Activated CD4-positive, alpha-beta T cell treated with anti-CD3 and anti-CD28 coated beads, Interleukin-2, amount 10 ng/mL, durations not matched to agents 7 days and 5 days (primary cell): ENCODE data around the gene SOX6. TPM values are rescaled to one million over a fixed set of nuclear protein-coding genes. Genes with fewer than 3 reads are reported as not detected.
"Not testable (repeated sequence)": the region's sequence is repeated elsewhere in the genome, so short reads cannot be mapped to it uniquely, and the experiment has no call there.

Experiments used
- CTCF ChIA-PET: fragments of 350-600 bp; sonication (Branson Sonifier 250); formaldehyde crosslinking; loops from one replicate; lab custom pipeline; 2021; ENCODE audit warnings: antibody characterized with exemption; lab: Charles Lee
- POLR2A ChIA-PET: fragments of 350-600 bp; sonication (Branson Sonifier 250); formaldehyde crosslinking; loops from one replicate; lab custom pipeline; 2021; ENCODE audit warnings: antibody characterized with exemption; lab: Charles Lee
- DNase-seq: peaks from one replicate; pipeline ENCODE4 v3.0.0-alpha.2; 2020
- H3K27ac Mint-ChIP-seq: one replicate; pipeline ENCODE4 v1.8.0; 2021; ENCODE audit warnings: mild to moderate bottlenecking, moderate library complexity, mixed read lengths
- H3K27me3 Mint-ChIP-seq: one replicate; pipeline ENCODE4 v1.8.0; 2021; ENCODE audit warnings: mixed read lengths
- H3K36me3 Mint-ChIP-seq: one replicate; pipeline ENCODE4 v1.8.0; 2021; ENCODE audit warnings: low read depth, mixed read lengths
- H3K4me1 Mint-ChIP-seq: one replicate; pipeline ENCODE4 v1.8.0; 2021; ENCODE audit warnings: mixed read lengths
- H3K4me3 Mint-ChIP-seq: one replicate; pipeline ENCODE4 v1.8.0; 2021; ENCODE audit warnings: mild to moderate bottlenecking, moderate library complexity, mixed read lengths
- H3K9me3 Mint-ChIP-seq: one replicate; pipeline ENCODE4 v1.8.0; 2021; ENCODE audit warnings: mixed read lengths
- total RNA-seq, 2 experiments: library from RNA; stranded (reverse); gene quantifications; one replicate each; pipeline ENCODE4 v1.2.3, GENCODE V29; 2021

The SOX6 gene
- total RNA-seq, 2 experiments from 2014 or later: not detected

GRCh38 chr11:15927196-15927863, 429.0 kb downstream of the SOX6 start:
- no peak for DNase-seq
- H3K4me3 Mint-ChIP-seq: no peak overlapping the region
- peaks cover 2% of the 10 kb centered on the region for H3K27me3 Mint-ChIP-seq
- ChIA-PET POLR2A (no interaction called here), CTCF (no interaction called here)
- no peaks in the 10 kb centered on the region for H3K36me3 Mint-ChIP-seq
- no peak overlapping the region for H3K27ac Mint-ChIP-seq
- no peaks in the 10 kb centered on the region for H3K9me3 Mint-ChIP-seq
- no peaks in the 10 kb centered on the region for H3K4me1 Mint-ChIP-seq

GRCh38 chr11:15926071-15926470, 430.3 kb downstream of the SOX6 start:
- ChIA-PET POLR2A (no interaction called here), CTCF (no interaction called here)
- H3K4me3 Mint-ChIP-seq: no peak overlapping the region
- no peaks in the 10 kb centered on the region for H3K9me3 Mint-ChIP-seq
- DNase-seq: no peak
- no peaks in the 10 kb centered on the region for H3K36me3 Mint-ChIP-seq
- H3K27ac Mint-ChIP-seq: no peak overlapping the region
- no peaks in the 10 kb centered on the region for H3K27me3 Mint-ChIP-seq
- no peaks in the 10 kb centered on the region for H3K4me1 Mint-ChIP-seq

- DNase-seq: no peak
- H3K4me1 Mint-ChIP-seq: no peaks in the 10 kb centered on the region
- ChIA-PET POLR2A (no interaction called here), CTCF (interaction anchor here (1.3 kb wide), 1 partner anchor 23 kb away, joined by 3 read pairs; no protein-coding TSS in a partner anchor)
- H3K27me3 Mint-ChIP-seq: no peaks in the 10 kb centered on the region
- no peaks in the 10 kb centered on the region for H3K9me3 Mint-ChIP-seq
- no peaks in the 10 kb centered on the region for H3K36me3 Mint-ChIP-seq
- H3K27ac Mint-ChIP-seq: no peak overlapping the region
- no peak overlapping the region for H3K4me3 Mint-ChIP-seq
These were observed 433.2 kb downstream of the SOX6 start for GRCh38 chr11:15923183-15923582.

- H3K4me1 Mint-ChIP-seq, H3K27me3 Mint-ChIP-seq, POLR2A ChIA-PET, H3K36me3 Mint-ChIP-seq, DNase-seq, H3K4me3 Mint-ChIP-seq, H3K27ac Mint-ChIP-seq, H3K9me3 Mint-ChIP-seq: not testable (repeated sequence)
- CTCF ChIA-PET: interaction anchor here (0.6 to 1.3 kb wide), 2 partner anchors 23 to 84 kb away, joined by 3 read pairs; no protein-coding TSS in a partner anchor
These were observed 433.6 kb downstream of the SOX6 start for GRCh38 chr11:15922745-15923144.

- no peak for DNase-seq
- no peaks in the 10 kb centered on the region for H3K36me3 Mint-ChIP-seq
- H3K27me3 Mint-ChIP-seq: no peaks in the 10 kb centered on the region
- no peak overlapping the region for H3K4me3 Mint-ChIP-seq
- H3K4me1 Mint-ChIP-seq: no peaks in the 10 kb centered on the region
- H3K9me3 Mint-ChIP-seq: no peaks in the 10 kb centered on the region
- POLR2A ChIA-PET: no interaction called here
- H3K27ac Mint-ChIP-seq: no peak overlapping the region
- CTCF ChIA-PET: no interaction called here
These were observed 435.3 kb downstream of the SOX6 start for GRCh38 chr11:15920856-15921629.

GRCh38 chr11:15918674-15919073, 437.7 kb downstream of the SOX6 start:
- ChIA-PET CTCF (no interaction called here), POLR2A (no interaction called here)
- no peak for DNase-seq
- Mint-ChIP-seq H3K27me3 (no peaks in the 10 kb centered on the region), H3K36me3 (no peaks in the 10 kb centered on the region), H3K9me3 (no peaks in the 10 kb centered on the region), H3K27ac (no peak overlapping the region), H3K4me1 (no peaks in the 10 kb centered on the region), H3K4me3 (no peak overlapping the region)

DNA sequence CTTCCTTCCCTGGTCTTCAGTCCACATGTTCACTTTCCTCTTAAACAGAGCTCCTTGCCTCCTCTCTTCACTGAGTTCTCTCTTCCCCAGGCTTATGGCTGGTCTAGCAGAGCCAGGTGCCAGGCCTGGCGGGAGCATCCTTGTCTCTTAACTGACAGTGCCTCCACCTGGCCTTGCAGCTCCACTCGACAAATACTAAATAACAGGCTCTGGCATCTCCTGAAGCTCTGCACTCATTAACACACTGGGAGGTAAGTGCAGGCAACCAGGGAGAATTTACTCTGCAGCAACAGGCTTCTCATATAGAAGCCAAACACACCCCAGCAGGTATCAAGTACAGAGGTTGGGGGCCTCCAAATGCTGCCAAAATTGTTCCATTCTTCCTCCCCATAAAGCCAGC, 438.1 kb downstream of the SOX6 start:
- Mint-ChIP-seq H3K4me3 (no peak overlapping the region), H3K27ac (no peak overlapping the region), H3K27me3 (no peaks in the 10 kb centered on the region), H3K36me3 (no peaks in the 10 kb centered on the region), H3K4me1 (no peaks in the 10 kb centered on the region), H3K9me3 (no peaks in the 10 kb centered on the region)
- CTCF ChIA-PET: no interaction called here
- no peak for DNase-seq
- POLR2A ChIA-PET: no interaction called here
